HEK293 (cell line): Measurements from ENCODE around the gene SLC27A2.

Source experiments
- CTCF ChIA-PET: fragments of 350-600 bp; formaldehyde crosslinking; extraction: SDS; loops from one replicate; lab custom pipeline; 2021; ENCODE audit warnings: antibody characterized with exemption; lab: Yijun Ruan, JAX
- POLR2A ChIA-PET: fragments of 300-600 bp; formaldehyde crosslinking; extraction: SDS; loops from one replicate; lab custom pipeline; 2020; ENCODE audit warnings: antibody characterized with exemption, inconsistent platforms; lab: Yijun Ruan, JAX
- H3K27ac ChIP-seq: fragments of 200-500 bp; sonication (Bioruptor generic); 2 replicates; pipeline ENCODE4 v1.5.1; 2014; ENCODE audit warnings: low read depth, low read length, control low read depth, inconsistent platforms; ENCODE audit errors: extremely low read depth
- H3K36me3 ChIP-seq, 2 experiments: fragments of 200-500 bp in 1 of 2; sonication (Bioruptor generic) in 1 of 2; 1 replicate in 1 of 2; 2 replicates in 1 of 2; pipeline ENCODE4 v1.5.1; 2014 to 2017; ENCODE audit warnings: inconsistent platforms in 2 of 2, low read length in 2 of 2; ENCODE audit not compliant: control insufficient read depth in 2 of 2, insufficient read depth in 1 of 2
- H3K4me1 ChIP-seq: fragments of 200-500 bp; sonication (Bioruptor generic); 2 replicates; pipeline ENCODE4 v1.5.1; 2014; ENCODE audit warnings: mild to moderate bottlenecking, low read length, inconsistent platforms; ENCODE audit not compliant: control insufficient read depth, insufficient read depth
- H3K4me3 ChIP-seq: 2 replicates; pipeline ENCODE4 v1.5.1; 2011; ENCODE audit warnings: low read depth, mild to moderate bottlenecking, control low read depth, low read length, moderate library complexity
- H3K9me3 ChIP-seq: fragments of 200-500 bp; sonication (Bioruptor generic); 2 replicates; pipeline ENCODE4 v1.5.1; 2014; ENCODE audit warnings: low read depth, low read length, inconsistent platforms; ENCODE audit not compliant: control insufficient read depth, insufficient read depth
- AEBP2 ChIP-seq: fragments of 450-650 bp; formaldehyde crosslinking; IDR thresholded peaks from 2 replicates; pipeline ENCODE4 v1.5.1; 2016; ENCODE audit warnings: missing biosample characterization, missing genetic modification characterization, borderline replicate concordance
- GLI4 ChIP-seq: fragments of 450-650 bp; formaldehyde crosslinking; IDR thresholded peaks from 2 replicates; pipeline ENCODE4 v1.5.1; 2016; ENCODE audit warnings: missing biosample characterization, missing genetic modification characterization
- HOXD13 ChIP-seq: sonication (generic); formaldehyde crosslinking; IDR thresholded peaks from 2 replicates; pipeline ENCODE4 v1.8.0; 2022; ENCODE audit warnings: missing genetic modification reagents, borderline replicate concordance
- PRDM10 ChIP-seq: fragments of 450-650 bp; formaldehyde crosslinking; IDR thresholded peaks from 2 replicates; pipeline ENCODE4 v1.5.1; 2016; ENCODE audit warnings: missing biosample characterization, missing genetic modification characterization
- REST ChIP-seq: fragments of 450-650 bp; formaldehyde crosslinking; IDR thresholded peaks from 2 replicates; pipeline ENCODE4 v1.5.1; 2016; ENCODE audit warnings: missing biosample characterization, missing genetic modification characterization
- ZBTB11 ChIP-seq: fragments of 450-650 bp; formaldehyde crosslinking; conservative IDR thresholded peaks from 2 replicates; pipeline ENCODE4 v1.5.1; 2016; ENCODE audit warnings: low read depth, missing biosample characterization, missing genetic modification characterization
- ZBTB17 ChIP-seq: fragments of 450-650 bp; formaldehyde crosslinking; IDR thresholded peaks from 2 replicates; pipeline ENCODE4 v1.5.1; 2016; ENCODE audit warnings: missing biosample characterization, missing genetic modification characterization
- ZBTB6 ChIP-seq: fragments of 450-650 bp; formaldehyde crosslinking; IDR thresholded peaks from 2 replicates; pipeline ENCODE4 v1.5.1; 2017; ENCODE audit warnings: missing biosample characterization, missing genetic modification characterization
- ZNF302 ChIP-seq: fragments of 450-650 bp; formaldehyde crosslinking; IDR thresholded peaks from 2 replicates; pipeline ENCODE4 v1.5.1; 2016; ENCODE audit warnings: missing biosample characterization, missing genetic modification characterization, low read depth
- ZNF473 ChIP-seq: fragments of 450-650 bp; formaldehyde crosslinking; IDR thresholded peaks from 2 replicates; pipeline ENCODE4 v1.5.1; 2017; ENCODE audit warnings: missing biosample characterization, missing genetic modification characterization
- ZNF518A ChIP-seq: fragments of 450-650 bp; formaldehyde crosslinking; conservative IDR thresholded peaks from 2 replicates; pipeline ENCODE4 v1.5.1; 2016; ENCODE audit warnings: low read depth, missing biosample characterization, missing genetic modification characterization
- ZNF558 ChIP-seq: fragments of 450-650 bp; formaldehyde crosslinking; IDR thresholded peaks from 2 replicates; pipeline ENCODE4 v1.5.1; 2016; ENCODE audit warnings: missing biosample characterization, missing genetic modification characterization
- ZNF623 ChIP-seq: fragments of 450-650 bp; formaldehyde crosslinking; IDR thresholded peaks from 2 replicates; pipeline ENCODE4 v1.5.1; 2016; ENCODE audit warnings: missing biosample characterization, missing genetic modification characterization
- ZNF768 ChIP-seq: fragments of 450-650 bp; formaldehyde crosslinking; IDR thresholded peaks from 2 replicates; pipeline ENCODE4 v1.5.1; 2018; ENCODE audit warnings: missing biosample characterization, mild to moderate bottlenecking, missing genetic modification characterization
- ZNF792 ChIP-seq: fragments of 450-650 bp; formaldehyde crosslinking; IDR thresholded peaks from 2 replicates; pipeline ENCODE4 v1.5.1; 2016; ENCODE audit warnings: missing biosample characterization, missing genetic modification characterization
- ZXDB ChIP-seq: fragments of 450-650 bp; formaldehyde crosslinking; IDR thresholded peaks from 2 replicates; pipeline ENCODE4 v1.5.1; 2016; ENCODE audit warnings: missing biosample characterization, missing genetic modification characterization

Gene SLC27A2

GRCh38 chr15:50149090-50149489 lies 32.9 kb upstream of the SLC27A2 start:
- H3K36me3 ChIP-seq: no peaks in the 10 kb centered on the region
- no peak overlapping the region for H3K4me3 ChIP-seq
- CTCF ChIA-PET: interaction anchor here (0.9 to 2.1 kb wide), 6 partner anchors 21 to 913 kb away, joined by 3 to 23 read pairs (median 4); no protein-coding TSS in a partner anchor
- no peak overlapping the region for H3K27ac ChIP-seq
- POLR2A ChIA-PET: no interaction called here
- no peak for TF ChIP-seq ZNF473
- peak; percentile 47; the same call in 1 of the 2 replicates for TF ChIP-seq ZBTB17
- no peaks in the 10 kb centered on the region for H3K9me3 ChIP-seq
- no peaks in the 10 kb centered on the region for H3K4me1 ChIP-seq

- Histone ChIP-seq H3K36me3 (no peaks in the 10 kb centered on the region), H3K4me3 (no peak overlapping the region), H3K4me1 (no peaks in the 10 kb centered on the region), H3K9me3 (no peaks in the 10 kb centered on the region), H3K27ac (no peak overlapping the region)
- CTCF ChIA-PET: interaction anchor here (2.3 kb wide), 1 partner anchor 165 kb away, joined by 12 read pairs; no protein-coding TSS in a partner anchor
- POLR2A ChIA-PET: no interaction called here
- TF ChIP-seq ZNF558 (tag by site-specific recombination): no peak
- TF ChIP-seq ZBTB6 (tag by site-specific recombination): no peak
- no peak for TF ChIP-seq PRDM10
- TF ChIP-seq GLI4 (tag by site-specific recombination): no peak
- TF ChIP-seq ZBTB11 (tag by site-specific recombination): no peak
- TF ChIP-seq REST (tag by site-specific recombination): no peak
- TF ChIP-seq AEBP2 (tag by site-specific recombination): no peak
- no peak for TF ChIP-seq ZXDB (tag by site-specific recombination)
- TF ChIP-seq ZNF768 (tag by site-specific recombination): no peak
- TF ChIP-seq ZNF518A (tag by site-specific recombination): no peak
- TF ChIP-seq ZNF792 (tag by site-specific recombination): no peak
- TF ChIP-seq ZNF302 (tag by site-specific recombination): no peak
- TF ChIP-seq HOXD13: no peak
- TF ChIP-seq ZNF623 (tag by site-specific recombination): no peak
Observed at GRCh38 chr15:50150349-50150748, 31.6 kb upstream of the SLC27A2 start.
